Mammary epithelial cell (primary cell): ENCODE results near the gene C1orf159.

ENCODE experiments used
- CTCF ChIP-seq, 2 donors: IDR thresholded peaks in 1 of 2; conservative IDR thresholded peaks in 1 of 2; 2 replicates each; pipeline ENCODE4 v1.5.1; 2011 to 2012; ENCODE audit warnings: inconsistent platforms in 2 of 2, low read length in 2 of 2, mild to moderate bottlenecking in 2 of 2, control low read depth in 1 of 2, low read depth in 1 of 2; ENCODE audit not compliant: insufficient read depth in 1 of 2; ENCODE audit errors: extremely low read depth in 1 of 2
- EZH2 ChIP-seq: IDR thresholded peaks from 2 replicates; pipeline ENCODE4 v1.6.1; 2012; ENCODE audit warnings: low read length, inconsistent platforms, borderline replicate concordance

GRCh38 chr1:1098681-1099421 is 17.0 kb downstream of the C1orf159 start:
- TF ChIP-seq CTCF (conservative IDR thresholded peaks at IDR 0.05 in 1 of 2, IDR thresholded peaks at IDR 0.05 in 1 of 2; ENCODE audit: extremely low read depth in 1 of 2, insufficient read depth in 1 of 2, low read depth in 1 of 2, low read length in 2 of 2) (no peak), EZH2 (no peak)
